Activated CD8-positive, alpha-beta memory T cell treated with anti-CD3 and anti-CD28 coated beads, Interleukin-2, amount 50 U/mL, for 1 hour (primary cell): Measurements from ENCODE around the gene IFNL2.

Source experiments
- DNase-seq: peaks from one replicate; pipeline ENCODE4 v3.0.0-alpha.2; 2020; ENCODE audit errors: extremely low read depth

Gene IFNL2

DNA sequence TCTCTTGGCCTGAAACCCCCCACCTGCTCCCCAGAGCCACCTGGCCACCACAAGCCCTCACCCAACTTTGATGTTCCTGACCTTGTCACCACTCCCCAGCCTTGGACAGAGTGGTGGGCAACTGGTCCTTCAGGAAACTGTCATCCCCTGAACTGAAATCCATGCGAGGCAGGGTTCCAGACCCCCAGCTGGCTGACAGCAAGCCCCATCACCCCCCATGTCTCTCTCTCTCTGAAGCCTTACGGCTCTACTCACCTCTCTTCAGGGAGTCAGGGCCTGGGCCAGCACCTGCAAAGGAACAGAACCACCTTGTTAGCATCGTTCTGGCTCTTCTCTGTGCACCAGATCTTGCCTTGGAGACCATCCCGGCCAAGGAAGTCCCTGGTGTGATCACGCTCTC lies 49.9 kb downstream of the IFNL2 start:
- no peak for DNase-seq

DNA sequence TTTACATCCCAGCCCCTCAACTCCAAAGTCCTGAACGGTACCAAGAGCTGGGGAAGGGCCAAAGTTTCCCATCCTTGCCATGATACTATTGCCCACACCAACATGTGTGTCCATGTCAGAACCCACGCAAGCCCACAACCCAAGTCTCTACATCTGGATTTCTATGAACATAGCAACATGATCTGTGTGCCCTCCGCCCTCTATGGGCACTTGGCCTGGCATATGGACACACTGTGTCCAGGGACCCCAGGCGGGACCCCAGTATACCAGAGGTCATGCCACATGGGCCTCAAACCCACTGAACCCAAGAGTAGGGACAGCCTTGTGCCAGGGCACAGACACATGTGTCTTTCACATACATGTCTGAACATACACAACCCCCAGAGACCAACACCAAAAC lies 50.5 kb downstream of the IFNL2 start:
- DNase-seq: no peak

DNA sequence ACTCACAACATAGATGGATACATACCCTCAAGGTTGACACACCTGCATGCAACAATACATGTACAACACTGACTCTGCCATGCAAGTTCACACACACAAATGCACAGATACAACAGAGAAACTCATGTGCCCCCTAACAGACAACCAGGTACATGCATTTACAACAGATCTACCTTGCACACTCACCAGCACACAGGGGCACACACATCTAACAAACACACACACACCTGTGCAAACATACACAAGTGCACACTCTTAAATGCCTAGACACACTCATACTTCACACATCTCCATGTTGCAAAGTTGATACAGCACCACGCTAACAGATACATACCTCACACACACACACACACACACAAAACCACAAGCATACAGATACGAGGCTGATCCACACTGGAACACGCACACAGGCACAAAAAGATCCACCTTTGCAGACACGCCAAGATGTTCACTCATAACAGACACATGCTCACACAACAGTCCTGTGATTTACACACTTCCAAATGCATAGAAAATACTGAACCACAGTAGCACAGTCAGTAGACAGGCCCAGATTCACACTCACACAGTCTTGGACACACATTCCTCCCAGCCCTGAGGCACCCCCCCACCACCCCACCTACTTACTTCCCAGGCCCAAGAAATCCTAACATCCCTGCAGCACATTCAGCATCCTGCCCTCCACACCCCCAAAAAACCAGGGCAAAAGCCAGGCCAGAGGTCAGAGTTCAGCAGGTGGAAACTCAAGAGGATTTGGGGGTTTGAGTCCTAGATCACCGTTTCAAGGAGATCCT lies 51.1 kb downstream of the IFNL2 start:
- DNase-seq: no peak
